GM12878 (cell line): Measurements from ENCODE around the gene ECM2. TPM values are rescaled to one million over a fixed set of nuclear protein-coding genes. Genes with fewer than 3 reads are reported as not detected.

Experiments
- ATAC-seq: fragments of 200-7000 bp; cut with Tn5 transposase; 3 replicates; pipeline ENCODE4 v1.9.1; 2020; ENCODE audit warnings: mild to moderate bottlenecking, moderate library complexity
- BruUV-seq: library from RNA; stranded (reverse); fragments of 400-500 nt; replicated peaks from 2 replicates; lab custom pipeline; 2021; lab: Mats Ljungman, UMichigan
- CTCF ChIA-PET: fragments of 300-600 bp; sonication (Branson Sonifier 250); formaldehyde crosslinking; extraction: SDS; loops from one replicate; lab custom pipeline; 2021; ENCODE audit warnings: inconsistent platforms; lab: Yijun Ruan, JAX
- POLR2A ChIA-PET: fragments of 350-600 bp; formaldehyde crosslinking; extraction: SDS; loops from one replicate; lab custom pipeline; 2021; ENCODE audit warnings: inconsistent platforms; lab: Charles Lee
- RAD21 ChIA-PET: fragments of 300-600 bp; sonication (Branson Sonifier 250); formaldehyde crosslinking; loops from one replicate; lab custom pipeline; 2023; ENCODE audit warnings: antibody characterized with exemption; ENCODE audit not compliant: unreplicated experiment; lab: Charles Lee
- SMC1A ChIA-PET: fragments of 300-600 bp; sonication (Branson Sonifier 250); formaldehyde crosslinking; loops from one replicate; lab custom pipeline; 2023; ENCODE audit not compliant: unreplicated experiment, uncharacterized antibody; lab: Charles Lee
- DNase-seq: peaks from one replicate; pipeline ENCODE4 v3.0.0-alpha.2; 2011; ENCODE audit warnings: low read depth, low spot score
- FAIRE-seq: peaks from 3 replicates; lab custom pipeline; 2011; peaks lifted over from hg19 to GRCh38; lab: Jason Lieb, UNC
- H2AFZ ChIP-seq: 2 replicates; pipeline ENCODE4 v1.6.0; 2011; ENCODE audit warnings: low read depth, low read length, control low read depth; ENCODE audit not compliant: control insufficient read depth
- H3K27ac ChIP-seq: 2 replicates; pipeline ENCODE4 v1.5.1; 2011; ENCODE audit warnings: control low read depth; ENCODE audit not compliant: control insufficient read depth, insufficient read depth
- H3K27me3 ChIP-seq, 2 experiments: replicated peaks in 1 of 2; 2 replicates each; pipeline versions ENCODE4 v1.6.0 to v1.6.1; 2011; ENCODE audit warnings: low read length in 1 of 2; ENCODE audit not compliant: control insufficient read depth in 2 of 2, insufficient read depth in 2 of 2
- H3K36me3 ChIP-seq, 2 experiments: 2 replicates each; pipeline ENCODE4 v1.5.1; 2011; ENCODE audit warnings: low read length in 1 of 2; ENCODE audit not compliant: control insufficient read depth in 2 of 2, insufficient read depth in 2 of 2
- H3K4me1 ChIP-seq: 2 replicates; pipeline ENCODE4 v1.6.1; 2011; ENCODE audit warnings: mild to moderate bottlenecking, low read length, moderate library complexity, mixed read lengths; ENCODE audit not compliant: control insufficient read depth, insufficient read depth
- H3K4me2 ChIP-seq: 2 replicates; pipeline ENCODE4 v1.6.0; 2011; ENCODE audit warnings: control low read depth; ENCODE audit not compliant: control insufficient read depth, insufficient read depth
- H3K4me3 ChIP-seq: fragments of 200-600 bp; sonication (generic); 2 replicates; pipeline ENCODE4 v1.5.1; 2016
- H3K79me2 ChIP-seq: 2 replicates; pipeline ENCODE4 v1.6.0; 2011; ENCODE audit warnings: low read length; ENCODE audit not compliant: control insufficient read depth, insufficient read depth
- H3K9ac ChIP-seq: 2 replicates; pipeline ENCODE4 v1.8.0; 2011; ENCODE audit warnings: low read length, control low read depth, mixed read lengths; ENCODE audit not compliant: control insufficient read depth, insufficient read depth
- H3K9me3 ChIP-seq: replicated peaks from 3 replicates; pipeline ENCODE4 v1.5.1; 2011; ENCODE audit warnings: mild to moderate bottlenecking, low read length; ENCODE audit not compliant: control insufficient read depth, insufficient read depth
- H4K20me1 ChIP-seq: 2 replicates; pipeline ENCODE4 v1.6.0; 2011; ENCODE audit not compliant: control insufficient read depth, insufficient read depth
- CEBPB ChIP-seq, 2 experiments: fragments of 150-350 bp in 1 of 2; IDR thresholded peaks; 2 replicates each; pipeline ENCODE4 v1.6.1; 2012 to 2014; ENCODE audit warnings: low read depth in 2 of 2, low read length in 2 of 2, borderline replicate concordance in 1 of 2, inconsistent platforms in 1 of 2
- FOXM1 ChIP-seq: IDR thresholded peaks from 2 replicates; pipeline ENCODE4 v1.6.1; 2012; ENCODE audit warnings: low read depth, mild to moderate bottlenecking, inconsistent platforms, low read length, moderate library complexity
- NFIC ChIP-seq: IDR thresholded peaks from 2 replicates; pipeline ENCODE4 v1.6.1; 2012; ENCODE audit warnings: low read depth, mild to moderate bottlenecking, inconsistent platforms, low read length, moderate library complexity
- NR2C1 ChIP-seq: fragments of 450-650 bp; IDR thresholded peaks from 2 replicates; pipeline ENCODE4 v1.6.1; 2017; ENCODE audit warnings: antibody characterized with exemption, mild to moderate bottlenecking, moderate library complexity
- RAD21 ChIP-seq: IDR thresholded peaks from 2 replicates; pipeline ENCODE4 v1.6.1; 2011; ENCODE audit warnings: mild to moderate bottlenecking, low read depth, low read length, moderate library complexity; ENCODE audit not compliant: insufficient read depth
- SMC3 ChIP-seq: IDR thresholded peaks from 2 replicates; pipeline ENCODE4 v1.6.1; 2011; ENCODE audit warnings: low read length, improper control_type of control experiment, borderline replicate concordance
- TCF12 ChIP-seq: IDR thresholded peaks from 2 replicates; pipeline ENCODE4 v1.6.1; 2011; ENCODE audit warnings: low read depth, mild to moderate bottlenecking, low read length
- WGBS: methylation state at CpG from one replicate; pipeline ENCODE4 v1.1.6; 2016; ENCODE audit warnings: low lambda C conversion rate; ENCODE audit not compliant: insufficient replicate concordance, insufficient coverage; ENCODE audit errors: missing lambda C conversion rate; 5-methylcytosine and 5-hydroxymethylcytosine counted together
- in situ Hi-C: fragments of 300-500 bp; cut with MboI; formaldehyde crosslinking; loops from 9 replicates; pipeline ENCODE4 v1.14.3; 2018; ENCODE audit warnings: mixed read lengths
- intact Hi-C: fragments of 100-400 bp; cut with micrococcal nuclease; formaldehyde crosslinking; loops from one replicate; pipeline ENCODE4 v1.14.2; 2022; ENCODE audit not compliant: unreplicated experiment
- polyA plus RNA-seq, 11 experiments: library from polyadenylated mRNA; depleted of rRNA in 4 of 11; unstranded in 6 of 11; stranded (reverse) in 5 of 11; fragments of >200 nt; fragmentation: Nextera tagmentation in 4 of 11; fragmentation: Illumina TruSeq in 1 of 11; extraction: Ambion mirVana in 4 of 11; extraction: Trizol in 1 of 11; gene quantifications; 1 replicate in 1 of 11; 2 replicates in 10 of 11; pipeline versions ENCODE4 v1.2.1 to v1.2.3, GENCODE V29; 2011 to 2016; ENCODE audit warnings: inconsistent platforms in 2 of 11, missing spikeins in 2 of 11, low read depth in 1 of 11
- total RNA-seq, 4 experiments: library from RNA; depleted of rRNA in 3 of 4; stranded (reverse); fragments of >200 nt in 3 of 4; fragmentation: Illumina TruSeq in 1 of 4; extraction: Trizol in 1 of 4; gene quantifications; 2 replicates each; pipeline versions ENCODE4 v1.2.1 to v1.2.3, GENCODE V29; 2013 to 2021
- TF ChIP-seq, protein P1 (sequence below): fragments of 450-650 bp; formaldehyde crosslinking; IDR thresholded peaks from 2 replicates; pipeline ENCODE4 v1.4.0; 2020; ENCODE audit warnings: mild to moderate bottlenecking, moderate library complexity
- TF ChIP-seq, protein P2 (sequence below), 3 experiments: IDR thresholded peaks in 2 of 3; conservative IDR thresholded peaks in 1 of 3; 2 replicates each; pipeline ENCODE4 v1.5.1; 2011; ENCODE audit warnings: low read depth in 3 of 3, low read length in 3 of 3, mild to moderate bottlenecking in 3 of 3, control low read depth in 2 of 3, moderate library complexity in 2 of 3, inconsistent platforms in 1 of 3, mixed read lengths in 1 of 3; ENCODE audit not compliant: control insufficient read depth in 2 of 3, insufficient read depth in 1 of 3; ENCODE audit errors: extremely low read depth in 1 of 3

ECM2 gene
- total and polyA plus RNA-seq, 10 of the 15 experiments (the other 5 are each of a cell fraction or from before 2014, with no cell fraction given) = 0.03 to 0.67 (median 0.09) TPM; not detected in 2

DNA sequence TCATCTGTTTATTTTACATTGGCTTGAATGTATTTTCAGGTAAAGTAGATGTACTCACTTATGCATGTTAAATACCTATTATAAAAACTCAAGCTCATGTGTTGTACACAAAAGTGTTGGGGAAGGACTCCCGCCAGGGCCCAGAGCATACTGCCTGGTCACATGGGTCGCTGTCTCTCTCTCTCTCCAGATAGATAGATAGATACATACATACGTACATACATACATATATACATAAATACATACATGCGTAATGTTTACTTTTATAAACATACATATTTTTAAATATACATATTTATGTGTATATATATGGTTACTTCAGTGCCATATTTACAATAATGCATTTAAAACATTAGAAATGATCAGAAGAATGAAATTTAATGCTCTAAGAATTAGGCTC is 78.2 kb downstream of the ECM2 start (continued):
- TF ChIP-seq, protein P1, sequence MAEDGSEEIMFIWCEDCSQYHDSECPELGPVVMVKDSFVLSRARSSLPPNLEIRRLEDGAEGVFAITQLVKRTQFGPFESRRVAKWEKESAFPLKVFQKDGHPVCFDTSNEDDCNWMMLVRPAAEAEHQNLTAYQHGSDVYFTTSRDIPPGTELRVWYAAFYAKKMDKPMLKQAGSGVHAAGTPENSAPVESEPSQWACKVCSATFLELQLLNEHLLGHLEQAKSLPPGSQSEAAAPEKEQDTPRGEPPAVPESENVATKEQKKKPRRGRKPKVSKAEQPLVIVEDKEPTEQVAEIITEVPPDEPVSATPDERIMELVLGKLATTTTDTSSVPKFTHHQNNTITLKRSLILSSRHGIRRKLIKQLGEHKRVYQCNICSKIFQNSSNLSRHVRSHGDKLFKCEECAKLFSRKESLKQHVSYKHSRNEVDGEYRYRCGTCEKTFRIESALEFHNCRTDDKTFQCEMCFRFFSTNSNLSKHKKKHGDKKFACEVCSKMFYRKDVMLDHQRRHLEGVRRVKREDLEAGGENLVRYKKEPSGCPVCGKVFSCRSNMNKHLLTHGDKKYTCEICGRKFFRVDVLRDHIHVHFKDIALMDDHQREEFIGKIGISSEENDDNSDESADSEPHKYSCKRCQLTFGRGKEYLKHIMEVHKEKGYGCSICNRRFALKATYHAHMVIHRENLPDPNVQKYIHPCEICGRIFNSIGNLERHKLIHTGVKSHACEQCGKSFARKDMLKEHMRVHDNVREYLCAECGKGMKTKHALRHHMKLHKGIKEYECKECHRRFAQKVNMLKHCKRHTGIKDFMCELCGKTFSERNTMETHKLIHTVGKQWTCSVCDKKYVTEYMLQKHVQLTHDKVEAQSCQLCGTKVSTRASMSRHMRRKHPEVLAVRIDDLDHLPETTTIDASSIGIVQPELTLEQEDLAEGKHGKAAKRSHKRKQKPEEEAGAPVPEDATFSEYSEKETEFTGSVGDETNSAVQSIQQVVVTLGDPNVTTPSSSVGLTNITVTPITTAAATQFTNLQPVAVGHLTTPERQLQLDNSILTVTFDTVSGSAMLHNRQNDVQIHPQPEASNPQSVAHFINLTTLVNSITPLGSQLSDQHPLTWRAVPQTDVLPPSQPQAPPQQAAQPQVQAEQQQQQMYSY (CRISPR knock-in tag) = no peak

DNA sequence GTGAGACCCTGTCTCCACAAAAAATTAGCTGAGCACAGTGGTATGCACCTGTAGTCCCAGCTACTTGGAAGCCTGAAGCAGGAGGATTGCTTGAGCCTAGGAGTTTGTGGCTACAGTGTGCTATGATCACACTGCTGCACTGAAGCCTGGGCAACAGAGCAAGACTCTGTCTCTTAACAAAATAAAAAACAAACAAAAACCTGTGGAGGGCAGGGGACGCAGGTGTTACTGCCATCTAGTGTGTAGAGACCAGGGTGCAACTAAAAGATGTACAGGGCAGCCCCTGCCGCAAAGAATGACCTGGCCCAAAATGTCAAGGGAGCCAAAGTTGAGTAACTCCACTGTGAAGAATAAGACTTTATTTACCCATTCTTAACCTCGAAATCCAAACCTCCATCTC is 80.6 kb downstream of the ECM2 start:
- DNase-seq = no peak
- in situ Hi-C loops = no loop called here
- H4K20me1 ChIP-seq = no peaks in the 10 kb centered on the region
- no peaks in the 10 kb centered on the region for H3K36me3 ChIP-seq
- H3K4me1 ChIP-seq = no peaks in the 10 kb centered on the region
- POLR2A ChIA-PET = no interaction called here
- no peak overlapping the region for H3K4me2 ChIP-seq
- no peaks in the 10 kb centered on the region for H3K27me3 ChIP-seq
- no peaks in the 10 kb centered on the region for H3K79me2 ChIP-seq
- FAIRE-seq = no peak
- no peak overlapping the region for H3K4me3 ChIP-seq
- 77% methylated on average over 3 of the region's 3 CpGs for WGBS
- RAD21 ChIA-PET = no interaction called here
- no peak overlapping the region for H3K9ac ChIP-seq
- BruUV-seq = no TSS peak
- H2AFZ ChIP-seq = no peak overlapping the region
- peak; percentile 65 for ATAC-seq
- CTCF ChIA-PET = interaction anchor here (0.7 to 2.6 kb wide), 8 partner anchors 13 to 317 kb away, joined by 3 to 11 read pairs (median 5); partner anchors contain the start of gene CENPP
- intact Hi-C loops = no loop called here
- no peaks in the 10 kb centered on the region for H3K9me3 ChIP-seq
- no peak for TF ChIP-seq FOXM1
- TF ChIP-seq, protein P2, sequence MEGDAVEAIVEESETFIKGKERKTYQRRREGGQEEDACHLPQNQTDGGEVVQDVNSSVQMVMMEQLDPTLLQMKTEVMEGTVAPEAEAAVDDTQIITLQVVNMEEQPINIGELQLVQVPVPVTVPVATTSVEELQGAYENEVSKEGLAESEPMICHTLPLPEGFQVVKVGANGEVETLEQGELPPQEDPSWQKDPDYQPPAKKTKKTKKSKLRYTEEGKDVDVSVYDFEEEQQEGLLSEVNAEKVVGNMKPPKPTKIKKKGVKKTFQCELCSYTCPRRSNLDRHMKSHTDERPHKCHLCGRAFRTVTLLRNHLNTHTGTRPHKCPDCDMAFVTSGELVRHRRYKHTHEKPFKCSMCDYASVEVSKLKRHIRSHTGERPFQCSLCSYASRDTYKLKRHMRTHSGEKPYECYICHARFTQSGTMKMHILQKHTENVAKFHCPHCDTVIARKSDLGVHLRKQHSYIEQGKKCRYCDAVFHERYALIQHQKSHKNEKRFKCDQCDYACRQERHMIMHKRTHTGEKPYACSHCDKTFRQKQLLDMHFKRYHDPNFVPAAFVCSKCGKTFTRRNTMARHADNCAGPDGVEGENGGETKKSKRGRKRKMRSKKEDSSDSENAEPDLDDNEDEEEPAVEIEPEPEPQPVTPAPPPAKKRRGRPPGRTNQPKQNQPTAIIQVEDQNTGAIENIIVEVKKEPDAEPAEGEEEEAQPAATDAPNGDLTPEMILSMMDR (IDR thresholded peaks at IDR 0.05 in 2 of 3, conservative IDR thresholded peaks at IDR 0.05 in 1 of 3; ENCODE audit: control insufficient read depth in 2 of 3, extremely low read depth in 1 of 3, insufficient read depth in 1 of 3, low read depth in 3 of 3, low read length in 3 of 3) = peak; percentile 31 to 50 (median 42); a peak in 5 of 6 replicates
- no peak for TF ChIP-seq CEBPB (IDR thresholded peaks at IDR 0.05; ENCODE audit: borderline replicate concordance in 1 of 2, low read depth in 2 of 2, low read length in 2 of 2)
- peak; percentile 31; the same call in 1 of the 2 replicates for TF ChIP-seq SMC3
- TF ChIP-seq NFIC = no peak
- no peak for TF ChIP-seq TCF12
- TF ChIP-seq RAD21 = peak; percentile 44
- TF ChIP-seq NR2C1 = no peak
- SMC1A ChIA-PET = interaction anchor here (1.0 kb wide), 1 partner anchor 81 kb away, joined by 3 read pairs; the partner anchor contains the start of gene ECM2
- no peak overlapping the region for H3K27ac ChIP-seq
